ENCODE data around the gene VPS50. TPM values are rescaled to one million over a fixed set of nuclear protein-coding genes. Genes with fewer than 3 reads are reported as not detected.
"Not testable (repeated sequence)": the region's sequence is repeated elsewhere in the genome, so short reads cannot be mapped to it uniquely, and the experiment has no call there.

Gene VPS50
- total RNA-seq, 1 experiment from 2014 or later: 15.1 TPM

GRCh38 chr7:93370937-93371336, 138.8 kb downstream of the VPS50 start:
- H3K9me2 ChIP-seq (ENCODE audit: insufficient read depth); H3K27me3 ChIP-seq (ENCODE audit: insufficient read depth, low read length); H3K4me3 ChIP-seq (replicated peaks in 1 of 2; ENCODE audit: low read depth in 1 of 2, low read length in 2 of 2); H3K4me1 ChIP-seq (ENCODE audit: control insufficient read depth in 1 of 2, insufficient read depth in 2 of 2, low read length in 2 of 2); H3K79me2 ChIP-seq (ENCODE audit: insufficient read depth, low read length); H4K20me1 ChIP-seq (ENCODE audit: insufficient read depth); BruUV-seq (replicated peaks); H3K9me3 ChIP-seq (ENCODE audit: control insufficient read depth in 1 of 2, insufficient read depth in 1 of 2, low read depth in 1 of 2, low read length in 2 of 2); RAD21 ChIA-PET (ENCODE audit: low non-redundant PET in 1 of 2, low total read pairs in 2 of 2, uncharacterized antibody in 2 of 2, unreplicated experiment in 2 of 2); H2AFZ ChIP-seq (ENCODE audit: low read depth, low read length, poor library complexity, severe bottlenecking); H3K27ac ChIP-seq (ENCODE audit: low read depth, low read length); CTCF ChIA-PET; ATAC-seq; H3K4me2 ChIP-seq (ENCODE audit: low read length); DNase-seq (ENCODE audit: low read depth, low spot score); H3K9ac ChIP-seq (ENCODE audit: low read length); H3K36me3 ChIP-seq (ENCODE audit: control insufficient read depth in 1 of 2, insufficient read depth in 2 of 2, low read length in 2 of 2); POLR2A ChIA-PET: not testable (repeated sequence)
- intact Hi-C loops (cut with micrococcal nuclease): loop anchor here (5.0 kb wide), 1 partner anchor 124 kb away; no protein-coding TSS in a partner anchor

- CTCF ChIA-PET: no interaction called here
- no peak for TF ChIP-seq FOSL1 (IDR thresholded peaks at IDR 0.05; ENCODE audit: low read depth)
- TF ChIP-seq POLR2A (IDR thresholded peaks at IDR 0.05; ENCODE audit: borderline replicate concordance, extremely low read depth, insufficient read depth, insufficient read length): no peak
- no peak for TF ChIP-seq ELF1 (IDR thresholded peaks at IDR 0.05; ENCODE audit: borderline replicate concordance, low read depth)
- no peak for TF ChIP-seq EZH2phosphoT487 (IDR thresholded peaks at IDR 0.05; ENCODE audit: borderline replicate concordance)
- no peak for TF ChIP-seq EGR1 (IDR thresholded peaks at IDR 0.05; ENCODE audit: low read depth)
- no peak for TF ChIP-seq TCF7L2 (IDR thresholded peaks at IDR 0.05; ENCODE audit: borderline replicate concordance, extremely low read depth, insufficient read depth, insufficient read length)
- no peak for TF ChIP-seq YY1 (IDR thresholded peaks at IDR 0.05; ENCODE audit: extremely low read depth, insufficient replicate concordance, low read depth, low read length)
- no peak for TF ChIP-seq ZNF274 (IDR thresholded peaks at IDR 0.05; ENCODE audit: low read depth, low read length)
- POLR2A ChIA-PET: no interaction called here
- Histone ChIP-seq H3K79me2 (ENCODE audit: insufficient read depth, low read length) (no peaks in the 10 kb centered on the region), H3K4me1 (ENCODE audit: control insufficient read depth in 1 of 2, insufficient read depth in 2 of 2, low read length in 2 of 2) (no peaks in the 10 kb centered on the region), H3K27ac (ENCODE audit: low read depth, low read length) (no peak overlapping the region), H3K4me3 (replicated peaks in 1 of 2; ENCODE audit: low read depth in 1 of 2, low read length in 2 of 2) (no peak overlapping the region), H3K9ac (ENCODE audit: low read length) (no peak overlapping the region), H2AFZ (ENCODE audit: low read depth, low read length, poor library complexity, severe bottlenecking) (no peak overlapping the region), H3K9me2 (ENCODE audit: insufficient read depth) (no peaks in the 10 kb centered on the region), H3K27me3 (ENCODE audit: insufficient read depth, low read length) (no peaks in the 10 kb centered on the region), H3K9me3 (ENCODE audit: control insufficient read depth in 1 of 2, insufficient read depth in 1 of 2, low read depth in 1 of 2, low read length in 2 of 2) (no peaks in the 10 kb centered on the region), H3K4me2 (ENCODE audit: low read length) (no peak overlapping the region), H3K36me3 (ENCODE audit: control insufficient read depth in 1 of 2, insufficient read depth in 2 of 2, low read length in 2 of 2) (no peaks in the 10 kb centered on the region), H4K20me1 (ENCODE audit: insufficient read depth) (no peaks in the 10 kb centered on the region)
- RAD21 ChIA-PET (ENCODE audit: low non-redundant PET in 1 of 2, low total read pairs in 2 of 2, uncharacterized antibody in 2 of 2, unreplicated experiment in 2 of 2): no interaction called here
- no peak for ATAC-seq
- intact Hi-C loops (cut with micrococcal nuclease): loop anchor here (5.0 kb wide), 1 partner anchor 126 kb away; no protein-coding TSS in a partner anchor
- BruUV-seq (replicated peaks): no TSS peak
- DNase-seq (ENCODE audit: low read depth, low spot score): no peak
These were observed 141.4 kb downstream of the VPS50 start for GRCh38 chr7:93373537-93373936.
